MM.1S (cell line): ENCODE results near the gene TFDP2.

Experiments
- CTCF ChIP-seq: fragments of 300-600 bp; sonication (generic); IDR thresholded peaks from 2 replicates; pipeline ENCODE4 v1.5.1; 2016; ENCODE audit warnings: antibody characterized with exemption, low read length, mixed read lengths
- EZH2 ChIP-seq: fragments of 300-600 bp; sonication (generic); optimal IDR thresholded peaks from 2 replicates; pipeline ENCODE3; 2017; ENCODE audit warnings: low read depth, mild to moderate bottlenecking, antibody characterized with exemption, low read length, mixed read lengths

- TF ChIP-seq CTCF (no peak), EZH2 (no peak)
Measured at GRCh38 chr3:142129516-142130171, 19.7 kb downstream of the TFDP2 start.
